ENCODE measurements around the gene KCNQ1. TPM values are rescaled to one million over a fixed set of nuclear protein-coding genes. Genes with fewer than 3 reads are reported as not detected.

Gene KCNQ1
- total RNA-seq, 1 donor from 2014 or later, result 0.13 TPM

DNA sequence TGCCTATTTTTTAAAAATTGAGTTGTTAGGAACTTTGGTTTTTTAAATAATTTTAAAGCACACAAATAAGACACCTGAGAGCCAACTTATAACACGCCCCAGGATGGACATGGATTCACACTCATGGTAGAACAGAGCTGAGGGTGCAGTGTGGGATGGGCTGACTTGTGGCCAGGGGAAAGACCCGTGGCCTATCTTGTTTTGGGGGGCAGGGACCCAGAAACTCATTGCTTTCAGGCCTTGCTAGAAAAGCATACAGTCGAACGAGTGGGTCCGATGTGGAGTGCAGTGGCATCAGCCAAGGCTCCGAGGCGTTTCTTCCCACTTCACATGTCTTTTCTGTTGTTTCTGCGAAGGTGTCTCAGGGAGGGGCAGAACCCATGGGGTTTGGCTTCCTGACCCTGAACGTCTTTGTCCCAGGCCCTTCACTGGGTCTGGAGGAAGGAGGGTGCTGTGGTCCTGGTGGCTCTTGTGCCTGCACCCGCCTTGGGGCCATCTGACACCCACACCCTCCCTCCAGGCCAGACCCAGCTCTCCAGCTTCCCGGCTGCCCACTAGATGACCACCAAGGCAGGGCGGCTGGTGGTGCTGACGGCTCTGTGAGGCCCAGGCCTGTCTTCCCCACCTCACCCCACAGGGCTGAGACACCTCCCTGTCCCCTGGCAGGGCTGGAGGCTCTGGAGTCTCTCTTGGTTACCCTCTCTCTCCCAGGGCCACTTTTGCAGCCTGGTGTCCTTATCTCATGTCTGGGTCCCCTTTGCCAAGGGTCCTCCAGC, 120.8 kb downstream of the KCNQ1 start:
- DNase-seq (ENCODE audit: low read depth in 2 of 2), result no peak

DNA sequence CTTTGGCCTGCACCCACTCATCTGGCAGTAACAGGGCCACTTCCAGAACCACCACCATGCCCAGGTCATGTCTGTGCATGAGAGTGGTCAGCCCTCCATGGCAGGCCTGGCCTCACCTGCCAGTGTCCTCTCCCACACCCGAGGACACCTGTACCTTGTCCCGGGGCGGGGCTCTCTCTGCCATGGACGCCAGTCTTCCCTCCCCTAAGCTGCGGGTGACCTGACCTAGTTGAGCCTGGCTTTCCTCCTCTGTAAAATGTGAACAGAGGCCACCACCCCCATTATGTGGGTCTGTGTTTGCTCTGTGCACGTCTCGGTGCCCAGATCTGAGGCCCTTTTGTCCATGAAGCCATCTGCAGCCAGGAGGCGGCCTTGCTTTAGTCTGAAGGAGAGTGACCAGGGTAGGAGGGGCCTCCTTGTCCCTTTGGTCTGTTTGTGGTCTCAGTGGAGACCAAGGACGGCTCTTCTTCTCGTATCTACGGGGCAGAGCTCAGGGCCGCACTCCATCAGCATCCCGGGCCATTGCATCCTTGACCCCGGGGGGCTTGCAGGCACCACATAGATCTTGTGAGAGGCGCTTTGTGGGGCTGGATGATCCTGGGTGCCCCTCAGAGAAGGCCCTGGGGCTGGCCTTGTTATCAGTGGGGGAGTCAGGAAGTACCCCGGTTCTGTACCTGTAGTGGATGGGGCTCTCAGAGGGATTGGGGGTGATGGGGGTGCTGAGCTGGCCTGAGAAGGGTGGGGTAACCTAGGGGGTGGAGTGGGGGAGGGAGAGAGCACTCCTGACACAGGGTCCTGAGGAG, 121.6 kb downstream of the KCNQ1 start:
- DNase-seq (ENCODE audit: low read depth in 2 of 2), result no peak

DNA sequence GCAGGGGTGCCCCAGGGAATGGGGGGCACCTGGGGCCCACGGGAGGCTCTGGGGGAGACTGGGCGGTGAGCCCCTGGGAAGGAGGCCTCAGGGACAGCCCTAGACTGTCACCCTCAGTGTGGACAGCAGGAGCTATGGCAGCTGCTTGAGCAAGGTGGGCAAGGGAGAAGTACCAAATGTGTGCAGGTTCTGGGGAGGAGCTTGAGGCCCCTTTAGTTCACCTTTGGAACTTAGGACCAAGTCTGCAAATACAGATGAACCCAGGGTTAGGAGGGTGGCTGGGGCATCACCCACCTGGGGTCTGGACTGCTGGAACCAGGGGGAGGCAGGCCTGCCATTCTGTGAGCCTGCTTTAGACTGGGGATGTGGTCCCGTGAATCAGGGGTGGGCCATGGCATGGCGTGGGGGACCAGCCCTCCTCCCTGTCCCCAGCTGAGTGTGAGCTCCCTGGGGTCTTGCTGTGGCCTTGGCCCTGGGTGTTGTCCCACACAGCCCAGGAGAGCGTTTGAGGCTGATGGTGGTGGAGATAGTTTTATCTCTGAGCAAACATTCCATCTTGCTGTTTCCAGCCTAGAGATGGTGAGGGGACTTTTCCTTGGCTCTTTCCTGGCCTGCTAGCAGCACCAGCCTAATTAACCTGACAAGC, 122.3 kb downstream of the KCNQ1 start:
- no peak for DNase-seq (ENCODE audit: low read depth in 2 of 2)

DNA sequence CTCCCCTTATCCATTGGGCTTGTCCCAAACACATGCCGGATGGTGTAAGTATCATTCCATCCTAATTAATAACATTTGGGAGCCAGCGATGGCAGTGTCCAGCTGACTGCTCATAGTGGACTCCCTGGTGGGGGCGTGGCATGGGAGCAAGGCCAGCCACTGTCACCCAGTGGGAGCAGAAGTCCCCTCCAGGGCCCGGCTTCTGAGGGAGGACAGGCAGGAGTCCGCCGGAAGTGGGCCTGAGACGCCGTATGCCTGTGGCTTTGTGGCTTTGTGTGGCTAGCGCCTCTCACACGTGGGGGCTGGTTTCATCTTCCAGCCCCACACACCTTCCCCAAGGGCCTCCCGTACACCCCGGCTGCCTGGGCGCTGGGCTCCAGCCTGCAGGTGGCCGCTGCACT, 124.5 kb downstream of the KCNQ1 start:
- no peak for DNase-seq (ENCODE audit: low read depth in 2 of 2)

DNA sequence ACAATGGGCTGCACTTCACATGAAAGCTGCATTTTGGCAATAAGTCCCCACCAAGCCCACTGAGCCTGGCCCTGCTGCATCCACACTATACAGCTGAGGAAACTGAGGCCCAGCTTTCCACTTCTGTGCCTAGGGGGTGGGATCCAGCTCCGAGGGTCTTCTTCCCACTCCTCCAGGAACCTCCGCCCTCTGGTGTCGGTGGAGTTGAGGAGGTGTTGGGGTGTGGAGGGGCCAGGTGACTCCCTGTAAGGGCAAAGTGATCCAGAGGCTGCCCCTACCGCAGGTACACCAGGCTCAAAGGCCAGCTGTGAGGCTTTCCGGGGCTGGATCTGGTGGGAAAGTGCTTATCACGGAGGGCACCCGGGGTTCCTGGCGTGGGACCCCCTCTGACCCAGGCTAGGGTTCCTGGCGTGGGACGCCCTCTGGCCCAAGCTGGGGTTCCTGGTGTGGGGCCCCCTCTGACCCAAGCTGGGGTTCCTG, 125.0 kb downstream of the KCNQ1 start:
- no peak for DNase-seq (ENCODE audit: low read depth in 2 of 2)

GRCh38 chr11:2570211-2570811, 125.5 kb downstream of the KCNQ1 start:
- no peak for DNase-seq (ENCODE audit: low read depth in 2 of 2)

GRCh38 chr11:2570841-2571597, 126.2 kb downstream of the KCNQ1 start:
- DNase-seq (ENCODE audit: low read depth in 2 of 2), result no peak

- DNase-seq (ENCODE audit: low read depth in 2 of 2), result no peak
Measured at GRCh38 chr11:2571598-2572281, 126.9 kb downstream of the KCNQ1 start.

- no peak for DNase-seq (ENCODE audit: low read depth in 2 of 2)
Measured at GRCh38 chr11:2572491-2573239, 127.9 kb downstream of the KCNQ1 start.

DNA sequence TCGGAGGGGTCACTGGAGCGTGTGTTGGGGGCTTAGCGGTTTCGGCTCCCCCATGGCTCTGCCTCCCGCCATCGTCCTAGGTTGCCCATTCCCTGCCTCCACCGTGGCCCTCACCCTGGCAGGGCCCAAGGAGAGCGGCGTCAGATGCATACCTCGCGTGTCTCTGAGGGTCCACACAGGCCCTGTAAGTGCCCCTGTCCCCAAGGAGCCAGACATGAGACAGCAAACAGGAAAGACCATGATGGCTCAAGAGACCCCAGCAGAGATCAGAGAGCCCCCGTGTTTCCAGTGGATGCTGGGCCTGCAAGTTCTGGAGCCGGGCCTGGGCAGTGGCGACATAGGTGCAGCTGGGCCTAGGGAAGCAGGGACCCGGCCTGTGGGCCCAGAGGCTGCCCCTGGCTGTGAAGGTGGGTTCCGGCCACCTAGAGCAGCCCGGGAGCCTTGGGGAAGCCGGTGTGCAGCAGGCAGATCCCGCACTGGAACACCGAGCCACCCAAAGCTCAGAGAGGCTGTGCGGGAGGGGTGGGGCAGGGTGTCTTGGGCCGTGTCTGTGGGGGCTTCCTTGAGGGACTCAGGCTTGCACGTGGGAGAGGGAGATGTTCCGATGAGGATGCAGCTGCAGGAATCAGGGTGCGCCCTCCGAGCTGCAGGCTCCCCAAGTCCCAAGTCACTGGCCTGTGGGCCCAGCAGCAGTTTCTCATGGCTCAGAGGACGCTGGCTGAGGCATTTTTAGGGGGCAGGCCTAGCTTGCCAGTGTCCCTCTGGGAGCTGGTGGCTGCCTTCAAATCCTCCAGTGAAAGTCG, 128.6 kb downstream of the KCNQ1 start:
- no peak for DNase-seq (ENCODE audit: low read depth in 2 of 2)

- no peak for DNase-seq (ENCODE audit: low read depth in 2 of 2)
Measured at GRCh38 chr11:2574043-2574552, 129.3 kb downstream of the KCNQ1 start.

DNA sequence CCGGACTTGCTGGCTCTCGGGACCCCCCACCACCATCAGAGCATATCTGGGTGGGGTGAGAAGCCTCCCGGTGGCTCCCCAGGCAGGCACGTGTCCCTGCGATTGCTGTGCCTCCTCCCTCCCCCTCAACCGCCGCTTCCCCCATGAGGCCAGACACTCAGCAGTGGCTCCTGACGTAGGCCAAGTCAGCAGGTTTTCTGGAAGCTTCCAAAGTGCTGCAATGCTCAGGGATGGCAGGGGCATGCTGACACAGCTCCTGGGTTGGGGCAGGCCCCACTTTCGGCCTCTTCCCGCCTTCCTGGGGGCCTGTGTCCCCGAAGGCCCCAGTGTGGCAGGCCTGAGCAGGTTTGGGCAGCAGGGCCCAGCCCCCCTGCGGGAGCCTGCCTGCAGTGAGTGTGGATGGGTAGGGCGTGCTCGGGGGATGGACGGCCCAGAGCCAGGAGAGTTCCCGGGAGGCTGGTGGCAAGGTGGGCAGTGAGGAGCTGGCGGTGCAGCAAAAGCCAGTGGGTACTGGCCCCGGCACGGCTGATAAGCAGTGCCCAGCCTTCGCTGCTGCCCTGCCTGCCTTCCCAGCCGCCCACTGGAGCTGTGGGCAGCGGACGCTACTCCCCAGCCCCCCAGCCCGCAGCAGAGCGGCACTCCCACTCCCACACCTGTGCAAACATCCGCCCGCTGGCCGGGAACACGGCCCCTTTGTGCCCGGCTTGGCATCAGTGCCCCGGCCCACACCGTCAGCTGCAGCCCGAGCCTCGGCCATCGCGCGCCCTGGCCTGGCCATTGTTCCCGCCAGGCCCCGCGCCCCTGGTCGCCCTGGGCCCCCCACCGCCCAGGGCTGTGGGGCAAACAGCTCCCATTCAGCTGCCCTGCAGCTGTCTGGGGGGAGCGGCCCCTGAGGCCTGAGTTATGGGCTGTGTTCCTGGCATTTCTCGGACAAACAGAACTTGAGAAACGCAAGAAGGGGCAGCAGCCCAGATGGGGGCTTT, 130.0 kb downstream of the KCNQ1 start:
- DNase-seq (ENCODE audit: low read depth in 2 of 2), result no peak

DNA sequence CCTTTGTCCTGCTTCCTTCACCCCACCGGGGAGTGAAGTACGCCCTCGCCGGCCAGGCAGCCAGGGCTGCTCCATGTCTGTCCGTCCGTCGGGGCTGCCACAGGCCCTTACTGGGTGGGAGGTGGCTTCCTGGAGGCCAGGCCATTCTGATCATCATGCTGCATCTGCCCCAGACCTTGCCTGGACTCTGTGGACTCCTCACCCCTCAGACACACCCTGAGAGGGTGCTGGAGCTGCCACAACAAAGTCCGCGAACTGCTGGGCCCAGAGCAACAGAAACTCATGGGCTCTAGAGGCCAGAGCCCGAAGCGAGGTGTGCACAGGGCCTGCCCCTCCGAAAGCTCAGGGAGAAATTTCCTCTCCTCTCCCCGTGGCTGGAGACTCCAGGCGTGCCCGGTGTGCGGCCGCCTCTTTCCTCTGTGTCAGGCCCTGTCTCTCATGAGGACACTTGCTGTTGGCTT, 130.8 kb downstream of the KCNQ1 start:
- DNase-seq (ENCODE audit: low read depth in 2 of 2), result no peak

- no peak for DNase-seq (ENCODE audit: low read depth in 2 of 2)
Measured at GRCh38 chr11:2576111-2576510, 131.3 kb downstream of the KCNQ1 start.

DNA sequence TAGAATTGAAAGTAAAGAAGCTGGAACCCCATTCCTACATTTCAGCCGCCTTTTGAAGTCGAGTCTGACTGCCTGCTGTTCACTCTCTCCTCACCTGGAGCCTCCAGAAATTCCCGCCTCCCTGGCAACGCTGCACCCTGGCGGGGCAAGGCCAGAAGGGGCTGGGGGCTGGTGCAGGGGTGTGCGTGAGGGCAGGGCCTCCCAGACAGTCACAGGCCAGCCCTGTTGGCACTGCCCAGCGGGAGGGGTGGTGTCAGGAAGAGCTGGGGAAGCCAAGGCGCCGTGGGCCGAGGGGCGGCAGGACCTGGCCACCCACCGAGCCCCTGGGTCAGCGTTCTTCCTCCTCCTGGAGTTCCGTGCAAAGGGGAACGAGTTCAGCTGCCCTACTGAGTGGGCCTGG, 131.7 kb downstream of the KCNQ1 start:
- DNase-seq (ENCODE audit: low read depth in 2 of 2), result no peak

DNA sequence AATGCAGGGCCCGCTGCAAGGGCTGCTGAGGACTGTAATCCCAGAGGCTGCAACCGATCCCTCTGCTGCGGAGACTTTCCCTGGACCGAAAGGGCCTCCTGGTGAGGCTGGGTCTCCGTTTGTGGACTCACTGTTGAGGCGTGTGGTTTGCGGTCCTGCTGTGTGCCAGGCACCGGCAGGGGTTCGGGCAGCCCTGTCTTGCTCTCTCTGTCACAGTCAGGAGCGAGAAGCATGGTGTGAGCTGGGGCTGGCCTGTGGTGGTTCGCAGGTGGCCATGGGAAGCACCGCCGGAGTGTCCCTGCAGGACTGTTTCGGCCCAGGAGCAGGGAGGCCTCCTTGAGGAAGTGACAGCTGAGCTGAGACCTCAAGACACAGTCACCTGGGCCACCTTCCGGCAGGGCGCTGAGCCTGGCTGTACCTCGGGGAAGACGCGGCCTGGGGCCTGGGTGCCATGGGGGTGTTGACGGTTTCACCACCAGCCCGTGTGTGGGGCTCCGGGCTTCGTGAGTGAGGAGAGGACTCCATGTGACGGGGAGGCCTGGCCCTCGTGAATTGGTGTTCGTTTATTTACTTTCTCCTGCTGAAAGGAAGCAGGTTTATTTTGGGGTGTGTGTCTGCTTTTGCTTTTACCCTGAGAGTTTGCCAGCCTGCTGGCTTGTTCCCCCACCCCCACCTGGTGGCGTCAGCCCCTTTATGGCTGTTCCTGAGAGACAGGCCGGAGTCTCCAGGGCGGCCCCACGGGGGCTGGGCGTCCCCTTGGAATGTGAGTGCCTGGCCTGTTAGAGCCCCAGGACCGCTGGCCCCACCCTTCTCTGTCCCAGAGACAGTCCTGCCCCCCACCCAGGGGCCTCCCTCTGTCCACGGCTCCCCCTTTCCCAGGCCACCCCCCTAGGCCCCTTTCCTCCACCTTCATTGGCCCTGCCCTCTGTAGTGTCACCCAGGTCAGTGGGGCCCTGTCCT, 132.5 kb downstream of the KCNQ1 start:
- DNase-seq (ENCODE audit: low read depth in 2 of 2), result no peak

All from dermis microvascular lymphatic vessel endothelial cell (primary cell).